Left ventricle myocardium inferior (tissue), 1 donor: ENCODE measurements around the gene PPP1R13B. TPM values are rescaled to one million over a fixed set of nuclear protein-coding genes. Genes with fewer than 3 reads are reported as not detected.

Experiments
- DNase-seq: peaks from one replicate; pipeline ENCODE4 v3.0.0-alpha.2; 2020
- H3K27ac ChIP-seq: fragments of 200-600 bp; replicated peaks from 2 replicates; pipeline ENCODE4 v1.8.0; 2021
- H3K27me3 ChIP-seq: fragments of 200-600 bp; 2 replicates; pipeline ENCODE4 v1.8.0; 2021; ENCODE audit warnings: low read depth
- H3K36me3 ChIP-seq: fragments of 200-600 bp; 2 replicates; pipeline ENCODE4 v1.8.0; 2021
- H3K4me1 ChIP-seq: fragments of 200-600 bp; 2 replicates; pipeline ENCODE4 v1.8.0; 2021
- H3K4me3 ChIP-seq: fragments of 200-600 bp; 2 replicates; pipeline ENCODE4 v1.8.0; 2021; ENCODE audit warnings: mild to moderate bottlenecking, moderate library complexity
- H3K9me3 ChIP-seq: fragments of 200-600 bp; replicated peaks from 2 replicates; pipeline ENCODE4 v1.8.0; 2021
- CTCF ChIP-seq: fragments of 200-600 bp; IDR thresholded peaks from 2 replicates; pipeline ENCODE4 v1.8.0; 2021; ENCODE audit warnings: antibody characterized with exemption, mild to moderate bottlenecking, borderline replicate concordance
- intact Hi-C: fragments of 100-400 bp; cut with micrococcal nuclease; formaldehyde crosslinking; loops from one replicate; pipeline ENCODE4 v1.11.0; 2022
- total RNA-seq: library from RNA; stranded (reverse); fragmentation: NEBNext Ultra II Directional; extraction: Animal tissue kit (Norgen Biotek cat#: 25700); gene quantifications from one replicate; pipeline ENCODE4 v1.2.1, GENCODE V29; 2021
- donor health status: DM: no; HTN: yes; CAD: no; lungs with severe emphysema.

Gene PPP1R13B
- total RNA-seq, 1 donor from 2014 or later, result 104 TPM

GRCh38 chr14:103833711-103834110, 13.7 kb downstream of the PPP1R13B start:
- intact Hi-C loops, result no loop called here
- DNase-seq, result no peak
- Histone ChIP-seq H3K27ac (no peak overlapping the region), H3K4me3 (no peak overlapping the region), H3K27me3 (no peaks in the 10 kb centered on the region), H3K4me1 (peaks cover 85% of the 10 kb centered on the region), H3K9me3 (no peaks in the 10 kb centered on the region), H3K36me3 (no peaks in the 10 kb centered on the region)
- no peak for TF ChIP-seq CTCF

GRCh38 chr14:103832046-103832445, 15.3 kb downstream of the PPP1R13B start:
- Histone ChIP-seq H3K4me3 (no peak overlapping the region), H3K27ac (no peak overlapping the region), H3K36me3 (no peaks in the 10 kb centered on the region), H3K4me1 (peaks cover 79% of the 10 kb centered on the region), H3K27me3 (no peaks in the 10 kb centered on the region), H3K9me3 (no peaks in the 10 kb centered on the region)
- no peak for TF ChIP-seq CTCF
- DNase-seq, result no peak
- intact Hi-C loops, result no loop called here

- TF ChIP-seq CTCF, result no peak
- DNase-seq, result no peak
- Histone ChIP-seq H3K36me3 (no peaks in the 10 kb centered on the region), H3K27me3 (no peaks in the 10 kb centered on the region), H3K4me3 (no peak overlapping the region), H3K27ac (peak overlapping the region; percentile 37), H3K4me1 (peaks cover 87% of the 10 kb centered on the region), H3K9me3 (no peaks in the 10 kb centered on the region)
- intact Hi-C loops, result no loop called here
Measured at GRCh38 chr14:103830511-103831270, 16.7 kb downstream of the PPP1R13B start.

GRCh38 chr14:103828315-103828967, 18.9 kb downstream of the PPP1R13B start:
- no peak for TF ChIP-seq CTCF
- Histone ChIP-seq H3K9me3 (no peaks in the 10 kb centered on the region), H3K27me3 (no peaks in the 10 kb centered on the region), H3K4me3 (no peak overlapping the region), H3K36me3 (no peaks in the 10 kb centered on the region), H3K27ac (peak overlapping the region; percentile 63), H3K4me1 (peaks cover 92% of the 10 kb centered on the region)
- peak; percentile 29 for DNase-seq
- intact Hi-C loops, result no loop called here

GRCh38 chr14:103825101-103825500, 22.3 kb downstream of the PPP1R13B start:
- Histone ChIP-seq H3K27ac (peak overlapping the region; percentile 73), H3K4me3 (no peak overlapping the region), H3K4me1 (peaks cover 88% of the 10 kb centered on the region), H3K27me3 (no peaks in the 10 kb centered on the region), H3K9me3 (no peaks in the 10 kb centered on the region), H3K36me3 (no peaks in the 10 kb centered on the region)
- intact Hi-C loops, result no loop called here
- no peak for DNase-seq
- TF ChIP-seq CTCF, result no peak
